Cardiac muscle cell (in vitro differentiated cells and primary cell): ENCODE data around the gene FSTL4. TPM values are rescaled to one million over a fixed set of nuclear protein-coding genes. Genes with fewer than 3 reads are reported as not detected.

Experiments used
- DNase-seq, 2 donors: peaks; one replicate each; pipeline versions ENCODE4 v3.0.0 to v3.0.0-alpha.2; 2010 to 2017; ENCODE audit warnings: low read depth in 1 of 2, low spot score in 1 of 2
- H3K27ac ChIP-seq: fragments of 200-600 bp; sonication (generic); 2 replicates; pipeline ENCODE4 v1.5.1; 2016
- H3K27me3 ChIP-seq: fragments of 200-600 bp; sonication (generic); 2 replicates; pipeline ENCODE4 v1.6.0; 2016; ENCODE audit warnings: control low read depth
- H3K36me3 ChIP-seq: fragments of 200-600 bp; sonication (generic); 2 replicates; pipeline ENCODE4 v1.5.1; 2016; ENCODE audit warnings: control low read depth
- H3K4me1 ChIP-seq: fragments of 200-600 bp; sonication (generic); 2 replicates; pipeline ENCODE4 v1.8.1; 2017; ENCODE audit warnings: low read depth, mild to moderate bottlenecking, mixed run types
- H3K4me3 ChIP-seq: fragments of 200-600 bp; sonication (generic); 2 replicates; pipeline ENCODE4 v1.5.1; 2016; ENCODE audit warnings: mild to moderate bottlenecking
- H3K9me3 ChIP-seq: fragments of 200-600 bp; sonication (generic); 2 replicates; pipeline ENCODE4 v1.5.1; 2017; ENCODE audit warnings: low read depth, mild to moderate bottlenecking, control low read depth
- CTCF ChIP-seq: IDR thresholded peaks from 2 replicates; pipeline ENCODE4 v1.5.1; 2012; ENCODE audit warnings: low read depth, mild to moderate bottlenecking, low read length
- polyA plus RNA-seq: library from polyadenylated mRNA; unstranded; fragments of >200 nt; fragmentation: Nextera tagmentation; extraction: Ambion mirVana; gene quantifications from 2 replicates; pipeline ENCODE4 v1.2.1, GENCODE V29; 2016
- total RNA-seq: library from RNA; depleted of rRNA; stranded (reverse); fragments of >200 nt; gene quantifications from 2 replicates; pipeline ENCODE4 v1.2.3, GENCODE V29; 2016

Gene FSTL4
- total and polyA plus RNA-seq, 2 experiments from 2014 or later: 0.06 TPM; not detected in 1

DNA sequence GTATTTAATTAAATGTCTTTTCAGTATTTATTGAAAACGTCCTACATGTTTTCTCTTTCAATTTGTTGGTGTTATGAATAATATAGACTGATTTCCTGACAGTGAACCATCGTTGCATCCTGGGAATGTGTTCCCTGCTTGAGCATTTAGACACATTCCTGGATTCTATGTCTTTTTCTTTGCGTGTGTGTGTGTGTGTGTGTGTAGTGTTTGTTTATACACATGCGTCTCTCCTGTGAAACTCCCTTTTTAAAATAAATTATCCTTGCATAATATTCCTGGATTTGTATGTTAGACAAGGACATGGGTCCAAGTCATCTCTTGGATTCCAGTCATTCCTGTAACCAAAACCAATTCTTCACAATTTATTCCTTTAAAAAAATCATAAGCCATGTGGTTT is 407.1 kb downstream of the FSTL4 start:
- H3K4me1 ChIP-seq: no peaks in the 10 kb centered on the region
- H3K27ac ChIP-seq: no peak overlapping the region
- H3K36me3 ChIP-seq: no peaks in the 10 kb centered on the region
- H3K9me3 ChIP-seq: no peaks in the 10 kb centered on the region
- no peak overlapping the region for H3K4me3 ChIP-seq
- TF ChIP-seq CTCF: no peak
- no peak for DNase-seq
- no peaks in the 10 kb centered on the region for H3K27me3 ChIP-seq

GRCh38 chr5:133203317-133204305 is 408.7 kb downstream of the FSTL4 start:
- Histone ChIP-seq H3K4me3 (no peak overlapping the region), H3K36me3 (no peaks in the 10 kb centered on the region), H3K9me3 (no peaks in the 10 kb centered on the region), H3K27ac (no peak overlapping the region), H3K4me1 (no peaks in the 10 kb centered on the region), H3K27me3 (no peaks in the 10 kb centered on the region)
- no peak for TF ChIP-seq CTCF
- no peak for DNase-seq

DNA sequence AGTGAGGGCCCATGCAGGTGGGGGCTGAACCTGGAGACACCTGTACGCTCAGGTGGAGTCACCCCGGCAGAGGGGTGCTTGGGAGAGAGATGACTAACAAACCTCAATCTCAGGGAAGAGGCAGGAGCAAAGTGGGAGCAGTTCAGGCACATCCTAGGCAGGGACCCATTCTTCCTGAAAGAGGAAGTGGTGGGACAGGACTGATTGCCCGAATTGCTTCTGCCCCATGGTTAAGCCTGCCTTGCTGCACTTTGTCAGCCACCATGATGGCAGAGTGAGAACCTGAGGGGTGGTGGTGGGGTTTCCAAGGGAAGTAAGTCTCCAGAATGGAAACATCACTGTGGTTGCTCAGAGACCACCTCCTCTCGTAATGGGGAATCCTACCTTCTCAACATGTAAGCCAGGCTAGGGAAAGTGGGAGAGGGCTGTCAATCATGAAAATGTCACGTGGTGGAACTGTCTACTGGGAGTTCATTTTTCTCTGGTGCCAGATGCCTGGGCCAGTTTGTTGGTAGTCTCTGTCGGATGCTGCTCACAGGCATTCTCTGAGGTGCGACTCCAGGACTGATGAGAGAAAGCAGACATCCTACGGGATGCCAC is 410.2 kb downstream of the FSTL4 start:
- H3K36me3 ChIP-seq: no peaks in the 10 kb centered on the region
- TF ChIP-seq CTCF: no peak
- no peaks in the 10 kb centered on the region for H3K4me1 ChIP-seq
- H3K9me3 ChIP-seq: no peaks in the 10 kb centered on the region
- no peak for DNase-seq
- no peaks in the 10 kb centered on the region for H3K27me3 ChIP-seq
- no peak overlapping the region for H3K27ac ChIP-seq
- no peak overlapping the region for H3K4me3 ChIP-seq

DNA sequence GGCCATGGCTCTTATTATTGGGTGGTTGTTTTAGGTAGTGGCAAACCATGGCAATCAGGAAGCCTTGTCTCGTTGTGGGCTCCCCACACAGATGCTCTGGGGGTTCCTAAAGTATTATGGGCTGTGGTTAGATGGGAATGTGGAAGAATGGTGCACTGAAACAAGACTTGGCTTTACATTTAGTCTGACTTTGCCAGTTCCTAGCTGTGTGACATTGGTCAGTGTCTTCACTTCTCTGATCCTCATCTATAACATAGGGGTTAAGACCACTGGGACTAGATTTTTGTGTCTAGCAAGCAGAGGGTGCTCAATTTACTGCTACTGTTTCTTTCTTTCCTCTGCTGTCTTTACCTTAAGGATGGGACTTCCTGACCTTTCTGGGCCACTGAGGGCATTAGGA is 411.0 kb downstream of the FSTL4 start:
- Histone ChIP-seq H3K27ac (no peak overlapping the region), H3K4me3 (no peak overlapping the region), H3K9me3 (no peaks in the 10 kb centered on the region), H3K36me3 (no peaks in the 10 kb centered on the region), H3K27me3 (no peaks in the 10 kb centered on the region), H3K4me1 (no peaks in the 10 kb centered on the region)
- no peak for TF ChIP-seq CTCF
- DNase-seq: no peak

DNA sequence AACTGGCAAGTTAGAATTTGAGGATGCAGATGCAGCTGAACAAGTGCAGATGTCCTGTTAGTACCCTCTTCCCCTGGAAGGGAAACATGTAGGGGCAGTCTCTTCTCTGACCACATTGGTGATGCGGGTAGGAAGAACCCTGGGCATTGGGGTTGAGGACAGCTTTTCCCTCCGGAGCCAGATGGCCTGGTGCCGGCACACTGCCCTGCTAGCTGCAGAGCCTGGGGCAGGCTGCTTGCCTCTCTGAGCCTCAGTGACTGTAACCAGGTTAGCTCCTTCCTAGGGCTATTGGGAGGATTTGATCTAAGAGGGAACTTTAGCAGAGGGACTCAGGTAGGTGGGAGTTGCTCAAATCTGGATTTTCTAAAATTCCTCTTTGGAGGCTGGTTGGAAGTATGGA is 412.1 kb downstream of the FSTL4 start:
- DNase-seq: no peak
- no peak for TF ChIP-seq CTCF
- no peaks in the 10 kb centered on the region for H3K9me3 ChIP-seq
- H3K27me3 ChIP-seq: no peaks in the 10 kb centered on the region
- H3K4me1 ChIP-seq: no peaks in the 10 kb centered on the region
- no peak overlapping the region for H3K27ac ChIP-seq
- H3K36me3 ChIP-seq: no peaks in the 10 kb centered on the region
- no peak overlapping the region for H3K4me3 ChIP-seq
